HG02798 (cell line): Measurements from ENCODE around the gene DYNC1I1.

Source experiments
- ATAC-seq: cut with Tn5 transposase; IDR thresholded peaks from one replicate; pipeline ENCODE4 v1.9.1; 2021; ENCODE audit warnings: mild to moderate bottlenecking; ENCODE audit not compliant: unreplicated experiment, poor library complexity

DYNC1I1 gene

DNA sequence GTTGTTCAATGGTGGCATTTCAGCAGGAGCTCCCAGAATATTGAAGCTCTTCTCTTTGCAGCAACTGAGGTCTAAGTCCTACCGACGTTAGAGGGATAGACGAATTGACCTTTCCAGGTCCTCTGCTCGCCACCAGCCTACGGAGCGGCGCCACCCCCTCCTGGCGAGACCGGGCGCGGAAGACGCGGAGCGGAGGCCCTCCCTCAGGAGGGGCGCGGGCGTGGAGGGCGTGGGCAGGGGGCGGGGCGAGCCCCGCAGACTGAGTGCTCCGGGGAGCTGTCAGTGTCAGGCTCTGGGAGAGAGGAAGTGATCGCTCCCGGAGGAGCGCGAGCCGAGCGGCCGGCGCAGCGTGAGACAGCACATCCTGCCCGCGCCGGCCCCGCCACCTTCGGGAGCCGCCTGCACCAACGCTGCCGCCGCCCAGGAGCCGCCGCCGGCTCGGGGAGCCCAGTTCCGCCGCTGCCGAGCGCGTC lies at the start of gene DYNC1I1:
Gene DYNC1I1, plus strand, starts transcription at position 257 of the 473 bp plus-strand sequence. CDS start 32,176 bp downstream, outside the sequence.
- peak; percentile 96 for ATAC-seq

DNA sequence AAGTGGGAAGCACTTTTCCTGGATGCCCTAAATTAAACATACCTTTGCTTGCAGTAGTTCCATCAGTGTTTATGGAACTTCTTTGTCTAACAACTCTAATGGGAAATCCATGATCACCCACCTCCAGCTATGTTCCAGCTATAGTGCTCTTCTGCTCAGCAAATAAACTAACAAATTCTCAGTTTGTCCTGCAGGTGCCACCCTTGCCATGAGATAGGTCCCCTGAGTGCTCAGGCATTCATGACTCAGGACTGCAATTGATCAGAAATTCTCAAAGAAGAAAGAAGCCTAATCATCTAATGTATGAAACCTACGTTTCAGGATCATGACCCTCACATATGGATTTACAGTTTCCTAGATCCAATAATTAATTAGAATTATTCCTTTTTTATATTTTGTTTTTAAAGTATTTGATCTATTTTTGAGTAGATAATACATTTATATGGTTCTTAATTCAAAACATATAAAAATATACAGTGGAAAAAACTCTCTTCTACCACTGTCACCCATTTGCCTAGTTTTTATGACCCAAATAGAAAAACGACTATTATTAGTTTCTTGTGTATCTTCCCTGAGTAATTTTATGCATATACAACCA lies 48.7 kb upstream of the DYNC1I1 start:
- ATAC-seq, result peak; percentile 59

DNA sequence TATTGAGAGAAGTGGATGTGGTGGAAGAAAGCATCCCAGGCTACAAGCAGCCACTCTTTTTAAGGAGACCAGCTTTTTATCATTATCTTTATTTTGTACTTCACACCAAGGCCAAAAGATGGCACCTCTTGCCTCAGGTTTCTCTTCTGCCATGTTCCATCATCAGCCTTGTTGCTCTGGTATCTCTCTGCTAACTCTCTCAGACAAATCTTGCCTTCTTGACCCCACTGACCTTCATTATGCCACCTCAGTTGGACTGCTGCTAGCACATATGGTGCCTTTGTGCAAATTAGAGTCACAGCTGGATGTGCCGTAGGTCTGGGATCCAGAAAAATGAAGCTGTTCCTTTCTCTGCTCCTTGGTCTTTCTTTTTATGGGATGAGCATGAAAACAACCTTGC lies 47.1 kb upstream of the DYNC1I1 start:
- no peak for ATAC-seq

DNA sequence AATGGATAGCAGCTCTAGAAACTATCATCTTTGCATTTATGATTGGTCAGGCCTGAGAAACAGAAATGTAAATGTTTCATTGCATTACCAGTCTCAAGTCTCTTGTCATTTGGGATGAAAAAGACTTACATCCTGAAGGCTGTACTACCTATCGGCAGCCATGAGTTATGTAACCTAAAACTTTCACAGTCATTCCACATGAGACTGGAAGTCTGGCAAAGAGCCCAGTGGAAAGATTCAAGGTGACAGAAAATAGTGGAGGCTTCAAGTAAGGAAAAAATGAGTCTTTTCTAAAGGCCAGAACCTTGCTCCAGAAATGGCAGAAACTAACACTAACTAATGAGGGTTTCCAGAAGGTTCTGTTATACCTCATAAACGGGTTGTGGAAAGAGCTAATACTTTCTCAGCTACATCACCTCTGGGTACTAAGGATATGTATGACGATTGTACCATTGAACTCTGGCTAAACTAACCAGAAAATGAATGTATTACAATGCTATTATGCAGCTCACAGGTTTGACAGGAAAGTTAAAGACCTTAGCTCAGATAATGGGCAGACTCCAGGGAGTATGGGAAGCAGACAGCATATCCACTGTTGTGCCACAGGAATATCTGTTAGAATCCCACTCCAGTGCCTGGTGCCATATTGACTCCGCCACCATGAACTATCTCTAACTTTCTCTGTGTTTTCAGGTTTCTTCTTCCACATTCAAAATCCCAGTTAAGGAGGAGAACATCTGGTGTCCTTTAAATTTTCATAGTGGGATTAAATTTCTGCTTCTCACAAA lies 41.7 kb upstream of the DYNC1I1 start:
- ATAC-seq, result no peak

DNA sequence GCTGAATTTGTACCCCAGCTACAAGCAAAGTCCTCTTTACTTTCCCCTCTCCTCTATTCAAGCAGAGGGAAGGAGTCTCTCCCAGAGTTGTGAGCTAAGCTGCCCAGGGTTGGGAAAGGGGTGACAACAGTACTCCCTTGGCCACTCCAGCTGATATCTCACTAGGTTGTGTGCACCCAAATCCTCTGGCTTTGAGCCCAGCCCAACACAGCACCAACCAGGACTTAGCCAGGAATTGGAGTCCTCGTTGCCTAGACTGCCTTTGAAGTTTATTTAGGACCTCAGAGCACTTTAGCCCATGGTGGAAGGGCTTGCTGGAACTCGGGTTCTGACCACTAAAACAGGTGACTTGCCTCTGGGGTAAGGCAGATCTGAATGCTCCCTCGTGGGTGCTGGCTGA lies 35.7 kb upstream of the DYNC1I1 start:
- ATAC-seq, result no peak

DNA sequence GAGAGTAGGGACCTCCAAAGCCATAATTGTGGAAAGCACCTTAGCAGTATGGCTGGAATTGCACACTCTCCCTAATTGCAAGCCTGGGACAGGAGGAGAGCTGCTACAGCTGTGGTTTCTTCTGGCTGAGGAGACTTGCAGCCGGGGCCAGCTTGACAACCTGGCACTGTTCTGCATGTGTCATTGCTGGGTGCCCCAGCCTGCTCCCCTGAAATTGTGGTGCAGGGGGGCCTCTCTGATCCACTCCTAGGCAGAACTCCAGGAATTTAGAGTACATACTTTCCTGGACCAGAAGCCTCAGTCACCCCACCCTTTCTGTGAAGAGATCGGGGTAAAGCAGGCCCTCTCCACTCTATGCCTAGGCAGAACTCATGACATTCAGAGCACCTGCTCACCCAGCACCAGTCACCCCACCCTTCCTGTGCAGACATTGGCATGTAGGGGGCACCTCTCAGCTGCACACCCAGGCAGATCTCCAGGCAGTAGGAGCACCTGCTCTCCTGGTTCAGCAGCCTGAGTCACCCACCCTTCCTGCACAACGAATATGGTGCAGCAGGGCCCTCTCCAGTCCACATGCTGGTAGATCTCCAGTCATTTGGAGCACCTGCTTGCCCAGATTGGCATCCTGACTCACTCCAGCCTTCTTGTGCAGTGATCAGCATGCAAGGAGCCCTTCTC lies 34.4 kb upstream of the DYNC1I1 start:
- no peak for ATAC-seq

DNA sequence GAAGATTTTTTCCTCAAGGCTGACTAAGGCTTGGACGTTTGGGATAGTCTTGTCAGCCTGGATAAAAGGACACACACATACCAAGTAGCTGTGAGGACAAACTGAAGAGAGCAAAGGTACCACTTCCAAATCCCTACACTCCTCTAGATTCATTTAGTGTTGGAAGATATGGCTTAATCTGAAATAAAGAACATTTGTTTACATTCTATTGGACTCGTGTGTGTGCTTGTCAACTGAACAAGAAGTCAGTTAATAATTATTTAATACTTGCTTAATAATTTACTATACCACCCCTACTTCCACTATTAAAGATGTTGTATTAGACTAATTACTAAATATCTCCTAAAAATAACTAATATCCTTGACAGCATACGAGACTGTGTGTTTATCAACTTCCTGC lies 23.3 kb upstream of the DYNC1I1 start:
- ATAC-seq, result no peak

DNA sequence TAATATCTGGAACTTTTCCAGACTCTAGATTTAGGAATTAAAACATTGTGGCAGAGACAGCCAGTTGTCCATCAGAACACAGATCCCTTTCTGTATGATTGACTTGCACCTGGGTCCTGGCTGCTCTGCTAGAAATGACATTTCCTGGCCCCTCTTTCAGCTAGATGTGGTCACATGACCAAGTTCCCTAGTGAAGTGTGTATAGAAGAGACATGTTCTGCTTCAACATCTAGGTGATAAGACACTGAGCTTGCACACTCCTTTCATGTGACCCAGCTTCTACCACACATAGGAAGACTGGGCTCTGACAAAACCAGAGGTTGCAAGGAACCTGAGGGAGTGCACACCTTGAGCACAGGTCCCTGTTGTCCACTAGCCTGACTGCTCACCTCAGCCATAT lies 22.8 kb upstream of the DYNC1I1 start:
- ATAC-seq, result no peak

DNA sequence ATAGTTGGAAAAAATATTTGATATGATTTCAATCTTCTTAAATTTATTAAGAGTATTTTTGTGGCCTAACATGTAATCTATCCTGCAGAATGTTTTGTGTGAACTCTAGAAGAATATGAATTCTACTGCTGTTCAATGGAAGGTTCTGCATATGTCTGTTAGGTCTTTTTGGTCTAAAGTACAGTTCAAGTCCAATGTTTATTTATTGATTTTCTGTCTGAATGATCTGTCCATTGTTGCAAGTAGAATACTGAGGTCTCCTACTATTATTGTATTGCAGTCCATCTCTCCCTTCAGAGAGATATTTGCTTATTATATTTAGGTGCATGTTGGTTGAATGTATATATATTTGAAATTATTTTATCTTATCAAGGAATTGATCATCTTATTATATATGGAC lies 18.9 kb upstream of the DYNC1I1 start:
- ATAC-seq, result no peak

DNA sequence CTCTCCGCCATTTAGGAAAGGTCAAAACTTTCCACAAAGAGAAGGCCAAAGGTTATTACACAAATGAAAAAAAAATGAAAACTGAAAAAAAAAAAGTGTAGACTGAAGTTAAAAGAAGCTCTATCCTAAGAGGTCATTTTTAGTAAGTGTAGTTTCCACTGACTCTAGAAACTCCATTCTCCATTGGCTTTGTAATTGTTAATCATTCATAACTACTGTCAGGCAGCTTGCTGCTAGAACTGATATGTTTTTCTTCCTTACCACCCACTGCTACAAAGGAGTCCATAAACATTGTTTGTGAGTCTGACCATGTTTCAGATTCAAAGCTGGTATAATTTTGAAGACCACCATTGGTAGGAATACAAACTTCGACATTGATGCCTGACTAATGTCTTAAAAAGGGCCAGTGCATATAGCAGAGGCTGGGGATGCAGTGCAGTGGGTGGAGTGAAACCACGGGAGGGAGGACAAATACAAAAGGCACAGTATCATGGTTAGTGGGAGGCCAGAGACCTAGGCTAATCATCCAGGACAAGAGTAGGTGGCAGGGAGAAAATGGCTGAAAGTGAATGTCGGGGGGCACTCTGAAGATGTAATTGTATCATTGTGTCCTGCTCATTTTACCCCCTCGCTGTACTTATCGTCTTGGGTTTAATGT lies 16.9 kb upstream of the DYNC1I1 start:
- ATAC-seq, result no peak

DNA sequence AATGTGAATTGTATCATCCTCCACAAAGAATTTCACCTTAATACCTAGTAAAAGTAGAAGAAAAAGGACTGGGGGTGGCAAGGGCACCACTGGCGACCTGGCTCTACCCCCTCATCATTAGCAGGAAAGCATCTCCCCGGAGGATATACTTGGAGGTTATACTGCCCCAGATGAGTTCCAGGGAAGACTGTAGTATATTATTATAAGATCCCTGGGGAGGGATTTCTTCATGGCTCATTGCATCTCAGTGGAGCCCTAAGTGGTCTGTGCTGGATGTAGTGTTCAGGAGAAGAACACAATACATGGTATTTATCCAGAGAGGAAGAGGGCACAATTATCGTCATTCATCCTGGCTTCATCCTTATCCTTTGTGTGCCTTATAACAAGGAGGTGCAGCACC lies 14.2 kb upstream of the DYNC1I1 start:
- ATAC-seq, result no peak

DNA sequence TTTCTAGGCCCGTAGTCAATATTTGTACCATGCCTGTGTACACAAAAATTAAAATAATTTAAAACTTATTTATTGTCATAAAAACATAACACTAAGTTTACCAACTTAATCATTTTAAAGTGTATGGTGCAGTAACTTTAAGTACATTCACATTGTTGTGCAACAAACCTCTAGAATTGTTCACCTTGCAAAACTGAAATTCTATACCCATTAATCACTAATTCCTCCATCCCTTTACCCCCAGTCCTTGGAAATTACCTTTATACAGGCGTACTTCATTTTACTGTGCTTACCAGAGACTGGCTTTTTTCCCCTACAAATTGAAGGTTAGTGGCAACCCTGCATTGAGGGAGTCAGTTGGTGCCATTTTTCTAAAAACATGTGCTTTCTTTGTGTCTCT lies 6.3 kb upstream of the DYNC1I1 start:
- no peak for ATAC-seq

DNA sequence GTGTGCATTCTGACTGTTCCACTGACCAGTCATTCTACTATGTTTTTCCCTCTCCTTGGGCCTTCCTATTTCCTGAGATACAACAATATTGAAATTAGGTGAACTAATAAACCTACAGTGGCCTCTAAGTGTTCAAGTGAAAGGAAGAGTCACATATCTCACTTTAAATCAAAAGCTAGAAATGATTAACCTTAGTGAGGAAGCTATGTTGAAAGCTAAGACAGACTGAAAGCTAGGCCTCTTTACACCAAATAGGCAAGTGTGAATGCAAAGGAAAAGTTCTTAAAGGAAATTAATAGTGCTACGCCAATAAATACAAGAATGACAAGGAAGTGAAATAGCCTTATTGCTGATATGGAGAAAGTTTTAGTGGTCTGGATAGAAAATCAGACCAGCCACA lies 5.7 kb upstream of the DYNC1I1 start:
- ATAC-seq, result no peak

DNA sequence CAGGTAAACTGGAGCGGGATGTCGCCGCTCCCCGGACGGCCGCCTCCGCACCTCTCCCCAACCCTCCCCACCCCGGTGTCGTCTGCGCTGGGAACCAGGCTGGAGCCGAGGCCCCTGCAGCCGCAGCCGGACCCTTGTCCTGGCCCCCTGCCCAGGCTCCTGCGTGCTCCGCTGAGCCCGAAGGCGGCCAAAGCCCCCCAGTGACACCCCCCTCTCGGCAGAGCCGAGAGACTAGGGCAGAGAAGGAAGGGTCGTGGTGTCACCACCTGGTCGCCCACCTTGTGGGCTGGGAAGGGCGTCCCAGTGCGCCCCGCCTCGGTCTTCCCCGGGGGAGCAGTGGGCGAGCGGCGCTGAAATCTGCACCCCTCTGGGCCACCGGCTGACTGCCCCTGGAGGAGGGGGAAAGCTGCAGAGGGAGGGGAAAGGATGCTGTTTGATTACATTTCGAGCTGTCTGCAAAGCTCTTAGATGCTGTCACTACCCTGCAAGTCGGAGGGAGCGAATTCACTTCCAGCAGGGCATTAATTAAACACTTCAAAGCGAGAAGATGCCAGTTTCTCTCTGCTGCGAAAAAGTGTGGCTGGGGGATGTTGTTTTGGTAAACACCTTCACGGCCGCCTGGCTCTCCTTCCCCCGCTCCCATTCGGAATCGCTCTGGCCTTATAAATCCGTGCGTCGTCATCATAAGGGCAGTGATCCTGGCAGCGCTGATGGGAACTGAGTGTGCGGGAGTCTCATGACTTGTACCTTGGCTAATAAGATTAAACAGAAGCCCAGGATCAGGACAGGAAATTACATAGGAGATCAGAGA lies 622 bp downstream of the DYNC1I1 start:
- ATAC-seq, result no peak

DNA sequence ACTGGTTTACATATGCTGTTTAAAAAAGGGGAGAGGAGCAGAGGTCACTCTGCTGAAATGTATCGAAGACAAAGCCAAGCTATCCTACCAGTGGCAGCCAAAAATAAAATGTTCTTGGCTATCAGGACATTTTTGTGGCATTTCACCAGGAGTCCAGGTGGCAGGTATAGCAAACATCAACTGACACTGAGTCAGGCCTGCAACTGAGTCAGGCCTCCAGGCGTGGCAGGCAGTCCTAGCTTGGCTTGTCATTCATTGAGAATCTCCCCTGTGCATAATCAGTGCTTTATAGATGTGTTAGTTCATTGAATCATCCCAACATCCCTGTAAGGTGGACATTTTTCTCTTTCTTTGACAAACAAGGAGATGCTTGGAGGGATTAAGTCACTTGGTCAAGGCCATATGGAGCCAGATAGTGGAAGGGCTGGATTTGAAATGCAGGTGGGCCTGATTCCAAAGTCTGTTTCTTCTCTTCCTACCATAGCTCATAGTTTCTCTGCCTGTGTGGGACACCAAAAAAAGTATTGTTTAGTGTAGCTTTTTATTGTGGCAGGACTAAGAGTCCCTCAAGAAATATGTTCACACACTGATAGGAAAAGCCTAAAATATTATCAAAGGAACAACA lies 4.3 kb downstream of the DYNC1I1 start:
- ATAC-seq, result no peak

DNA sequence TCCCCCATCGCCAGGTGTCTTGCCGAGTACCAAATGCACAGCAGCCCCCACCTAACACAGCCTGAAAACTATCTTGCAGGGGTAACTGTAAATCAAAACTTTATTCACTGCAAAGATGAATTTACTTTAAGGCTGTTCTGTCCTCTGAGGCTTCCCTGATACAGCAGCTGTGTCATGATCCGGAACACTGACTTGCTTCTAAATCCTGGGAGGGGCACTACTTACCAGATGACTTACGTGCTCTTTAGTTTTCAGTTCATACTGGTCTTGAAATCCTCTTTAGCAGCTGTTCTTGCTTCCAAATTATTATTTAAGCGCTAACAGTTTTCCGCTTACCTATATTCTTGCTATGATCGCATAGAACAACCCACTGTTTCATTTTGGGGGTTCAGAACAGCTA lies 4.9 kb downstream of the DYNC1I1 start:
- ATAC-seq, result no peak

DNA sequence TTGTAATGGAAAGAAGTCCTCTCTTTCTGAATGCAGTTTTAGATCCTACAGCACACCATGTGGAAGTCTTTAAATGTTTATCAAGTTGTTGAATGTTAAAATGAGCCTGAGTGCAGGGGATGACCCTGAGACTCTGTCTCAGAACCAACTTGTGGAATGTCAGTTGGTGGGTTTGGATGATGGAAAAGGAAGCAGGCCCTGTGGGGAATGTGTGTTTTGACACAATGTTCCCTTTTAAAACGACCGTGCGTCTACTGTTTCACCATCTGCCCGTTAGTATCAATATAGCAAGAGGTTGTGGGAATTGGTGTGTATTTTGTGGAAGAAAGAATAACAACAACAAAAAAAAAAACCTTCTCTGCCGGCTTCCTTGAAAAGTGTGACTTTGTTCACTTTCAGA lies 8.3 kb downstream of the DYNC1I1 start:
- ATAC-seq, result no peak

DNA sequence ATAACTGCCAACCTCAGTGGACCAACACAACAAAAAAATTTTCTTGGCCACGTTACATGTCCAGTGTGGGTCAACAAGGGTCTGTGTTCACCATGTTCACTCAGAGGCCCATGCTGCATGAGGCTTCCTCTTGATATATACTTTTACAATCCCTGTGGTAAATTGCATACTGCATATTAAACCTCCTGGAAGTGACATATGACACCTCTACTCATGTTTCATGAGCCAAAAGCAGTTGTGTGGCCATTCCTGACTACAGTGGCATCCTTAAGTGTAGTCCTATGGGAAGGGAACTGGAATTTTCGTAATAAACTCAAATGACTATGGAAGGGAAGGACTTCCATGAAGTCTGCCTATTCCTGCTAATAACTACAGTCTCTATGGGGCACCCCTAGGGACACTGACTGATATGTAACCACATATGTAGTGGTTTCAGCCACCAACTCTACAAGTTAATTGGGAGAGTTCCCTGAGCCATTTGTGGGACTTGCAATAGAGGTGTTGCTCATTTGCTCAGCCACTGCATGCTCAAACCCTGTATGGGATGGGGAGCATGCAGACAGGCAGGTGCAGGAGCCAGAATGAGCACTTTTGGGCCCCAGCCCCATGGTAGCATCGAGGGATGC lies 9.7 kb downstream of the DYNC1I1 start:
- no peak for ATAC-seq

DNA sequence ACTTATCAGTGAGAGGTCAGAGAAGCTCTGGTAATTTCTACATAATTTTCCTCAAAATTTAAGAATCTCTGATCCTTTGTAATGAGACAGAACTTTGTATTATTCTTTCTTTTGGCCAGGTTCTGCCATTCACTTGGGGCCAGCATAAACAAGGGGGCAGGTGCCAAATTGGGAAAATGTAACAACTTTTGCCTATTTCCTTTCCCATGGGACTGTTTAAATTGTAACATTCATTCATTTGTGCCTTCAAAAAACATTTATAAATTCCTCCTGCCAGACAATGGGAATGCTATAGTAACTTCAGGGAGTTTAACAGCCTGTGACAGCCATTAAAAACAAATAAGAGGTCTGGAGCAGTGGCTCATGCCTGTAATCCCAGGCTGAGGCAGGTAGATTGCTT lies 12.4 kb downstream of the DYNC1I1 start:
- no peak for ATAC-seq
